Measurements from ENCODE around the gene LPXN.

The LPXN gene

DNA sequence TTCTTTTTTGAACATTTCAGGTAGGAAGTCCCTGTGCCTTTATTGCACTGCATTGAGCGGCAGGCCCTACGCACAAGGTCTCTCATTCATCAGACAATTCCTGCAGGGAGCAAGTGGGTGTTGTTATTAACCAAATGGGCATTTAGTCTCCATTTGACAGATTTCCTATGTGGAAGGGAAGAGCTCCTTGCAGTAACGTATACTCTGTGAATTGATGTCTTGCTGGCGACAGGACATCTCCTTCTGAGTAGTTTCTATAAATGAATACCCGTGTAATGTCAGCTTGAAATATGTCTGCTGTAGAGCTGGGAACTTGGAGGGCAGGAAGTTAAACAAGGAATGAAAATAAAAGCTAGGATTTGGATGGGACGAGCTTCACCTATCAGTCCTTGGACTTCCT is 71.4 kb downstream of the LPXN start:
- H3K4me3 ChIP-seq (ENCODE audit: low read depth, low read length): no peak overlapping the region
- TF ChIP-seq, protein P1, sequence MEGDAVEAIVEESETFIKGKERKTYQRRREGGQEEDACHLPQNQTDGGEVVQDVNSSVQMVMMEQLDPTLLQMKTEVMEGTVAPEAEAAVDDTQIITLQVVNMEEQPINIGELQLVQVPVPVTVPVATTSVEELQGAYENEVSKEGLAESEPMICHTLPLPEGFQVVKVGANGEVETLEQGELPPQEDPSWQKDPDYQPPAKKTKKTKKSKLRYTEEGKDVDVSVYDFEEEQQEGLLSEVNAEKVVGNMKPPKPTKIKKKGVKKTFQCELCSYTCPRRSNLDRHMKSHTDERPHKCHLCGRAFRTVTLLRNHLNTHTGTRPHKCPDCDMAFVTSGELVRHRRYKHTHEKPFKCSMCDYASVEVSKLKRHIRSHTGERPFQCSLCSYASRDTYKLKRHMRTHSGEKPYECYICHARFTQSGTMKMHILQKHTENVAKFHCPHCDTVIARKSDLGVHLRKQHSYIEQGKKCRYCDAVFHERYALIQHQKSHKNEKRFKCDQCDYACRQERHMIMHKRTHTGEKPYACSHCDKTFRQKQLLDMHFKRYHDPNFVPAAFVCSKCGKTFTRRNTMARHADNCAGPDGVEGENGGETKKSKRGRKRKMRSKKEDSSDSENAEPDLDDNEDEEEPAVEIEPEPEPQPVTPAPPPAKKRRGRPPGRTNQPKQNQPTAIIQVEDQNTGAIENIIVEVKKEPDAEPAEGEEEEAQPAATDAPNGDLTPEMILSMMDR (IDR thresholded peaks at IDR 0.05; ENCODE audit: low read depth, low read length): no peak

DNA sequence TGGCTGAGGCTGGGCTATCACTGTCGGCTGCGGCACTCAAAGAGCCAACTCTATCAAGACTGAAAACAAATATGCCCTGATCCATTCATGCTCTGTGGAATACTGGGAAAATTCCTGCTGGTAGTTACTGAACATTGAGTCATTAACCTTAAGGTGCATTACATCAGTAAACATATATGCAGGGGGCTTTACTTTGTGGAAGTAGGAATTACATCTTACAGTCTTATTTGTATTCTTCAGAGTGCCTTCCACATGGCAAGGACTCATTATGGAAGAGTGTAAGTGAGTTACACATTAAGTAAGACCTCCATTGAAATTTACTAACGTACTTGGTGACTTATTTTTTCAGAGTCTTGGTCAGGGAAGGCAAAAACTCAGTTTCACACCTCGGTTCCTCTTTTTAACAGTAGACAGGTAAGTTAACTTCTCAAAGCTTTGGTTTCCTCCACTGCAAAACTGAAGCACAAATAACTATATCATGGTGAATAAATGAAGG is 72.2 kb downstream of the LPXN start:
- no peak overlapping the region for H3K4me3 ChIP-seq (ENCODE audit: low read depth, low read length)
- TF ChIP-seq, protein P1 (IDR thresholded peaks at IDR 0.05; ENCODE audit: low read depth, low read length): no peak

DNA sequence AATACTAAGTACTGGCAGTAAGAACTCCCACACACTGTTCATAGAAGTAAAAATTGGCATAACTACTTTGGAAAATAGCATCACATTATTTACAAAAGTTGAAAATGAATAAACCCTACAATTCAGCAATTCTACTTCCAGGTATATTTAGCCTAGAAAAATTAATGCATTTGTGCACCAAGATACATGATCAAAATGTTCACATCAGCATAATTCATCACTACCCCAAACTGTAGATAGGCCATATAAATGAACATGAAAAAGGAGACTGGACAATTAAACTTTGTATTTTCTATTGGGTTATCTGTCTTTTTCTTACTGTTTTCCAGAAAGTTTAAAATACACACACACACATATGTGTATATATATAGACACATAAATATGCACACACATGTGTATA is 73.7 kb downstream of the LPXN start:
- TF ChIP-seq, protein P1 (IDR thresholded peaks at IDR 0.05; ENCODE audit: low read depth, low read length): no peak
- no peak overlapping the region for H3K4me3 ChIP-seq (ENCODE audit: low read depth, low read length)

DNA sequence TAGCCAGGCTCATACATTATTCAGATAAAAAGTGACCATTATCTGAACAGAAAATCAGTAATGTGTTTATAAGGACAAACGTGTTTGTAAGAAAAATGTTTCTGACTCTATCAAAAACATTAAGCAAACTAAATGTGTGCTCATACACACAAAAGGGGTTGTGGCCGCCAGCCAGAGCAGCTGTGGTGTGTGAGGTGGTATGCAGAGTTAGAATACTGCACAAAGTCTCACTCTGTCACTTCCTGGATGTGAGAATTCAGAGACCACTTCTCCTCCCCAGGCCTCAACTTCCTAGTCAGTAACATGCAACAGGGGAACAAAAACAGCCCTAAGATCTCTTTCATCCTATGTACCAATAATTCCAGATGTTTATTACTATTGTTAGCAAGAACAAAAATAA is 77.2 kb downstream of the LPXN start:
- no peak overlapping the region for H3K4me3 ChIP-seq (ENCODE audit: low read depth, low read length)
- TF ChIP-seq, protein P1 (IDR thresholded peaks at IDR 0.05; ENCODE audit: low read depth, low read length): no peak

DNA sequence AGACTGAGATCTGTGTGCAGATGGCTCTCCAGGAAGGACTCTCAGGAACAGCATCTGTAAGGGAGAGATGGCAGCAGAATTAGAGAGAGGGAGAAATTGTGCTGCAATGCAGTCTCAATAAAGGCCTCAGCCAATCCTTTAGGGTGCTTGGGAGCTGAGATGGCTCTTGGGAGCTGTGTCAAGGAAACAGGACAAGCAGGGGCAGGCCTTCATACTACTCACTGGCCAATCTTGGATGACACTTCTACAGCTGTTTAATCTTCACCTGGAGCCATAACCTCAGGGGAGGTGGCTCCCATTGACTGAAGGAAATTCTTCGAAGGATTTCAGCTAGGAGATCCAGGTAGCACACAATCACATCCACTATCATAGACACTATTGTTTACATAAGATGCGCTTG is 77.7 kb downstream of the LPXN start:
- H3K4me3 ChIP-seq (ENCODE audit: low read depth, low read length): no peak overlapping the region
- TF ChIP-seq, protein P1 (IDR thresholded peaks at IDR 0.05; ENCODE audit: low read depth, low read length): no peak

DNA sequence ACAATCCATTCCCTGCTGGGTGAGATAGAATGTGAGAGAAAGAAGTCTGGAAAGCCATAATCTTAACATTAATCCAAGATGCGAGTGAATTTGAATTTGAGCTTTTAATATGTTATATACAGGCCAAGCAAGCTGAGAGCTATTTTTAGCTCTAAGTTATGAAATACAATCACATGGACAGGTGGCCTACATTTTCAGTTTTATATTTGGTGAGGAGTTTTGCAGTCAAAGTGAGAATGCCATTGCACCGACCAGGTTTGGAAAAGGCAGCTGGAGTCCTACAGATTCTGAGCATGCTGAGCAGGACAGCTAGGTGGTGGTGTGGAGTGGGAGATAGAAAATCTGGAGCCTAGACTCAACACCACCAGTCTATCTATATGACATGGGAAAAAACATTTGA is 79.8 kb downstream of the LPXN start:
- TF ChIP-seq, protein P1 (IDR thresholded peaks at IDR 0.05; ENCODE audit: low read depth, low read length): no peak
- H3K4me3 ChIP-seq (ENCODE audit: low read depth, low read length): no peak overlapping the region

DNA sequence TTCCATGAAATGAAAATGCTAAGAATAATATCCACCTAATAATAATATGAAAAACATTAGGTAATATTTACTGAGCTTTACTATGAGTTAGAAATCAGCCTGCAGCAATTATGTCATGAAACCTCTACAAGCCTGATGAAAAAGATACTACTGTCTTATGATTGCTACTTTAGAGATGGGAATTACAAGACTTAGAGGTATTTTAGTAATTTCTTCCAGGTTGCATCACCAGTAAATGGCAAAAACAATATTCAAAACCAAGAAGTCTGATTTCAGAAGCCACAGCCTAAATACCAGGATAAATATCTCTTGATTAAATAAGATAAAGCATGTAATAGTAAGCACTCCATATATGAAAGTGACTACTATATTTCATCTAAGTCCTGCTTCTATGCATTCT is 81.6 kb downstream of the LPXN start:
- TF ChIP-seq, protein P1 (IDR thresholded peaks at IDR 0.05; ENCODE audit: low read depth, low read length): no peak
- no peak overlapping the region for H3K4me3 ChIP-seq (ENCODE audit: low read depth, low read length)
